ENCODE measurements around the gene SPIRE1. TPM values are rescaled to one million over a fixed set of nuclear protein-coding genes. Genes with fewer than 3 reads are reported as not detected.

The SPIRE1 gene
- polyA plus RNA-seq, 1 experiment = 11.6 TPM

DNA sequence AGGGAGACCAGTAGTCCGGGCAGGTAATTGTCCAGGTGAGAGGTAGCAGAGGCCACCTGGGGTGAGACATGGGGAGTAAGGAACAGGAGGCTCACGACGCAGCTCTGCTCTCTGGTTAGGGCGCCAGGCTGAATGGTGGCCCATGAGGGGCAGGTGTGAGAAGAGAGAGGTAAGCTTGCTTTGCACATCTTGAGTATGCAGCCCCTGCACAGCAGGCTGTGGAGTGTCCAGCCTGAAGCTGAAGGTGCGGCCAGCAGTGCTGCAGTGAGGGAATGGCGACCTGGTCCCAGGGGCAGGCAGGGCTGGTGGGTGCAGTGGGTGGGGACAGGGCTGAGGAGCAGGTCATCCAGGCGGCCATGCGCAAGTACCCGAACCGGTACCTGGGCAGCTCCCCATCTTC, 234.5 kb downstream of the SPIRE1 start:
- ChIA-PET POLR2A (interaction anchor here (0.6 kb wide), 1 partner anchor 28 kb away, joined by 3 read pairs; no protein-coding TSS in a partner anchor), CTCF (no interaction called here)
- no peak for DNase-seq (ENCODE audit: low read depth)
- H3K27me3 ChIP-seq (ENCODE audit: control insufficient read depth, insufficient read depth, low read length) = no peaks in the 10 kb centered on the region
- H3K36me3 ChIP-seq (ENCODE audit: control insufficient read depth, insufficient read depth, low read length) = peaks cover 5% of the 10 kb centered on the region; the same call in 1 of the 2 replicates
- TF ChIP-seq, protein P1, sequence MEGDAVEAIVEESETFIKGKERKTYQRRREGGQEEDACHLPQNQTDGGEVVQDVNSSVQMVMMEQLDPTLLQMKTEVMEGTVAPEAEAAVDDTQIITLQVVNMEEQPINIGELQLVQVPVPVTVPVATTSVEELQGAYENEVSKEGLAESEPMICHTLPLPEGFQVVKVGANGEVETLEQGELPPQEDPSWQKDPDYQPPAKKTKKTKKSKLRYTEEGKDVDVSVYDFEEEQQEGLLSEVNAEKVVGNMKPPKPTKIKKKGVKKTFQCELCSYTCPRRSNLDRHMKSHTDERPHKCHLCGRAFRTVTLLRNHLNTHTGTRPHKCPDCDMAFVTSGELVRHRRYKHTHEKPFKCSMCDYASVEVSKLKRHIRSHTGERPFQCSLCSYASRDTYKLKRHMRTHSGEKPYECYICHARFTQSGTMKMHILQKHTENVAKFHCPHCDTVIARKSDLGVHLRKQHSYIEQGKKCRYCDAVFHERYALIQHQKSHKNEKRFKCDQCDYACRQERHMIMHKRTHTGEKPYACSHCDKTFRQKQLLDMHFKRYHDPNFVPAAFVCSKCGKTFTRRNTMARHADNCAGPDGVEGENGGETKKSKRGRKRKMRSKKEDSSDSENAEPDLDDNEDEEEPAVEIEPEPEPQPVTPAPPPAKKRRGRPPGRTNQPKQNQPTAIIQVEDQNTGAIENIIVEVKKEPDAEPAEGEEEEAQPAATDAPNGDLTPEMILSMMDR (IDR thresholded peaks at IDR 0.05; ENCODE audit: insufficient read depth, low read depth, low read length) = no peak
- no peak overlapping the region for H3K4me3 ChIP-seq (ENCODE audit: low read depth, low read length)

DNA sequence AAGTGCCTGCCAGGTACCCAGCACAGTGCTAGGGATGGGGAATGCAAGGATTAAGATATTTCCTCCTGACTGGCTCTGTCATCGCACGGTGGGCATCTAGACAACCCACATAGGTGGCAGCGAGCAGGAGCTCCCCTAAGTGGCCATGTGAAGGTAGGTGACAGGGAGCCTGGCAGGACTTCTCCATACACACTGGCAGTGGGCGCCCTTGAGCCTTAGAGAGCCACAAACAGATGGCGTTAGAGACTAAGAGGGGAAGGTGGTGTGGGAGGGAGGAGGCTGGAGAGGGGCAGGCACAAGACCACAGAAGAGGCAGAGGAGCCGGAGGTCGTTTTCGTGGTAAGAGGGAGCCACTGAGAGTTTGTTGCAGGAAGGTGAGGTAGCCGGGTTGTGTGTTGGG, 235.0 kb downstream of the SPIRE1 start:
- ChIA-PET CTCF (no interaction called here), POLR2A (interaction anchor here (0.6 kb wide), 1 partner anchor 28 kb away, joined by 3 read pairs; no protein-coding TSS in a partner anchor)
- no peak for DNase-seq (ENCODE audit: low read depth)
- no peaks in the 10 kb centered on the region for H3K27me3 ChIP-seq (ENCODE audit: control insufficient read depth, insufficient read depth, low read length)
- TF ChIP-seq, protein P1 (IDR thresholded peaks at IDR 0.05; ENCODE audit: insufficient read depth, low read depth, low read length) = 0 out of 2 replicates have a peak, but pooled peaks have one; percentile 1
- no peak overlapping the region for H3K4me3 ChIP-seq (ENCODE audit: low read depth, low read length)
- peaks cover 5% of the 10 kb centered on the region; the same call in 1 of the 2 replicates for H3K36me3 ChIP-seq (ENCODE audit: control insufficient read depth, insufficient read depth, low read length)

DNA sequence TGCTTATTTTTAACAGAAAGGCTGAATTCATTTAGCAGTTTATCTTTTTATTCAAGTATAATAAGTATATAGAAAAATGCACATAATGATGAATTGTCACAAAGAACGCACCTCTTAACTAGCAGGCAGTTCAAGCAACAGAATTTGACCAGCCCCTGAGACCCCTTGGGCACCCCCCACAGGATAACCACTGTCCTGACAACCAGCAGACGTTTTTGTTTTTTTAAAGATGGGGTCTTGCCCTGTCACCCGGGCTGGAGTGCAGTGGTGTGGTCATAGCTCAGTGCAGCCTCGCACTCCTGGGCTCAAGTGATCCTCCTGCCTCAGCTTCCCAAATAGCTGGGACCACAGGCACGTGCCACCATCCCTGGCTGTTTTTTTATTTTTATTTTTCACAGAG, 236.2 kb downstream of the SPIRE1 start:
- Histone ChIP-seq H3K36me3 (ENCODE audit: control insufficient read depth, insufficient read depth, low read length) (peaks cover 2% of the 10 kb centered on the region; the same call in 1 of the 2 replicates), H3K27me3 (ENCODE audit: control insufficient read depth, insufficient read depth, low read length) (no peaks in the 10 kb centered on the region), H3K4me3 (ENCODE audit: low read depth, low read length) (no peak overlapping the region)
- TF ChIP-seq, protein P1 (IDR thresholded peaks at IDR 0.05; ENCODE audit: insufficient read depth, low read depth, low read length) = no peak
- DNase-seq (ENCODE audit: low read depth) = no peak
- CTCF ChIA-PET = no interaction called here
- POLR2A ChIA-PET = no interaction called here

DNA sequence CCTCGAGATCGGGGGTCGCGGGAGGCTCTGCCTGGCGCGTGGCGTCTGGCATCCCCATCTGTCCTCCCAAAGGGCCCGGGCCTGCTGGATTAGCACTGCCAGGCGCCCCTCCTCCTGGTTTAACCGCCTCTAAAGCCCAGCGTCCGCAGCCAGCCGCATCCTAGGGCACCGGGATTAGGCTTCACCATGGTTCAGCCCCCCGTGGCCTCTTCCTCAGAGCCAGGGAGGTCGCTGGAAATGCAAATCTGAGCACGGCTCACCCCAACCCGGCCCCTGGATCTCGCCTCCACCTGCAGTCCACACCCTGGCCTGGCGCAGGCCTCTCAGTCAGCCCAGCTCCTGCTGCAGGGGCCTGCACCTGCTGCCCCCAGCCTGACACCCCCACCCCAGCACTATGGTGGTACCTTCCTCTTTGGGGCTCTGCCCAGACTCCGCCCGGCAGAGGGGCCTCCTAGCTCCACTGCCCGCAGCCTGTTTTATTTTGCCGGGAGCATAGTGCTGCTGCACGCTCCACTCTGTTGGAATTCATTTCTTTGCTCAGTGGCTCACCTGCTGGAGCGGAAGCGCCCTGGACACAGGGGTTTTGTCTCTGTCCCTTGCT, 237.0 kb downstream of the SPIRE1 start:
- no peak for DNase-seq (ENCODE audit: low read depth)
- TF ChIP-seq, protein P1 (IDR thresholded peaks at IDR 0.05; ENCODE audit: insufficient read depth, low read depth, low read length) = no peak
- CTCF ChIA-PET = interaction anchor here (1.4 kb wide), 1 partner anchor 30 kb away, joined by 4 read pairs; no protein-coding TSS in a partner anchor
- H3K36me3 ChIP-seq (ENCODE audit: control insufficient read depth, insufficient read depth, low read length) = peaks cover 2% of the 10 kb centered on the region; the same call in 1 of the 2 replicates
- peak overlapping the region; percentile 62 for H3K4me3 ChIP-seq (ENCODE audit: low read depth, low read length)
- POLR2A ChIA-PET = no interaction called here
- no peaks in the 10 kb centered on the region for H3K27me3 ChIP-seq (ENCODE audit: control insufficient read depth, insufficient read depth, low read length)

DNA sequence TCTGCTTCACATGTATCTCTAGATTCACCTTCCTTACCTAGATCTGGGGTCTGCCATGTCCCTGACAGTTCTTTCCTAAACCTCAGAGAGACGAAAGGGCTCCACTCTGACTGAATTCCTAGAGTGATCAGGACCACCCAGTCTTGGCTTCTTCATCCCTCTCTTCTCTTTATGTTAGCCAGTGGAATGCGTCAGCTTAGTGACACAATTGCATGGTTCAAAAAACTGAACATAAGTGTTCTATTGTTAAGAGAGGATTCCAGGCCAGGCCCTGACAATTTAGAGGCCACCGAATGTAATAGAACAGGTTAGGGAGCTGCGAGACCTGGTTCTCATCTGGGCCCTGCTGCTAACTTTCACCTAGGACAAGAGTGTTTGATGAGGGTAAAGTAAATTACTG, 240.2 kb downstream of the SPIRE1 start:
- TF ChIP-seq, protein P1 (IDR thresholded peaks at IDR 0.05; ENCODE audit: insufficient read depth, low read depth, low read length) = no peak
- Histone ChIP-seq H3K4me3 (ENCODE audit: low read depth, low read length) (no peak overlapping the region), H3K36me3 (ENCODE audit: control insufficient read depth, insufficient read depth, low read length) (no peaks in the 10 kb centered on the region), H3K27me3 (ENCODE audit: control insufficient read depth, insufficient read depth, low read length) (no peaks in the 10 kb centered on the region)
- POLR2A ChIA-PET = no interaction called here
- CTCF ChIA-PET = interaction anchor here (0.6 kb wide), 1 partner anchor 40 kb away, joined by 3 read pairs; the partner anchor contains the start of gene AFG3L2
- DNase-seq (ENCODE audit: low read depth) = no peak

All from BJ (cell line).